GM12878 (cell line): ENCODE measurements around the gene SLC66A3. TPM values are rescaled to one million over a fixed set of nuclear protein-coding genes. Genes with fewer than 3 reads are reported as not detected.

ENCODE experiments used
- ATAC-seq: fragments of 200-7000 bp; cut with Tn5 transposase; 3 replicates; pipeline ENCODE4 v1.9.1; 2020; ENCODE audit warnings: mild to moderate bottlenecking, moderate library complexity
- BruUV-seq: library from RNA; stranded (reverse); fragments of 400-500 nt; replicated peaks from 2 replicates; lab custom pipeline; 2021; lab: Mats Ljungman, UMichigan
- CTCF ChIA-PET: fragments of 300-600 bp; sonication (Branson Sonifier 250); formaldehyde crosslinking; extraction: SDS; loops from one replicate; lab custom pipeline; 2021; ENCODE audit warnings: inconsistent platforms; lab: Yijun Ruan, JAX
- POLR2A ChIA-PET: fragments of 350-600 bp; formaldehyde crosslinking; extraction: SDS; loops from one replicate; lab custom pipeline; 2021; ENCODE audit warnings: inconsistent platforms; lab: Charles Lee
- RAD21 ChIA-PET: fragments of 300-600 bp; sonication (Branson Sonifier 250); formaldehyde crosslinking; loops from one replicate; lab custom pipeline; 2023; ENCODE audit warnings: antibody characterized with exemption; ENCODE audit not compliant: unreplicated experiment; lab: Charles Lee
- SMC1A ChIA-PET: fragments of 300-600 bp; sonication (Branson Sonifier 250); formaldehyde crosslinking; loops from one replicate; lab custom pipeline; 2023; ENCODE audit not compliant: unreplicated experiment, uncharacterized antibody; lab: Charles Lee
- DNase-seq: peaks from one replicate; pipeline ENCODE4 v3.0.0-alpha.2; 2011; ENCODE audit warnings: low read depth, low spot score
- FAIRE-seq: peaks from 3 replicates; lab custom pipeline; 2011; peaks lifted over from hg19 to GRCh38; lab: Jason Lieb, UNC
- H2AFZ ChIP-seq: 2 replicates; pipeline ENCODE4 v1.6.0; 2011; ENCODE audit warnings: low read depth, low read length, control low read depth; ENCODE audit not compliant: control insufficient read depth
- H3K27ac ChIP-seq: 2 replicates; pipeline ENCODE4 v1.5.1; 2011; ENCODE audit warnings: control low read depth; ENCODE audit not compliant: control insufficient read depth, insufficient read depth
- H3K27me3 ChIP-seq, 2 experiments: replicated peaks in 1 of 2; 2 replicates each; pipeline versions ENCODE4 v1.6.0 to v1.6.1; 2011; ENCODE audit warnings: low read length in 1 of 2; ENCODE audit not compliant: control insufficient read depth in 2 of 2, insufficient read depth in 2 of 2
- H3K36me3 ChIP-seq, 2 experiments: 2 replicates each; pipeline ENCODE4 v1.5.1; 2011; ENCODE audit warnings: low read length in 1 of 2; ENCODE audit not compliant: control insufficient read depth in 2 of 2, insufficient read depth in 2 of 2
- H3K4me1 ChIP-seq: 2 replicates; pipeline ENCODE4 v1.6.1; 2011; ENCODE audit warnings: mild to moderate bottlenecking, low read length, moderate library complexity, mixed read lengths; ENCODE audit not compliant: control insufficient read depth, insufficient read depth
- H3K4me2 ChIP-seq: 2 replicates; pipeline ENCODE4 v1.6.0; 2011; ENCODE audit warnings: control low read depth; ENCODE audit not compliant: control insufficient read depth, insufficient read depth
- H3K4me3 ChIP-seq: fragments of 200-600 bp; sonication (generic); 2 replicates; pipeline ENCODE4 v1.5.1; 2016
- H3K79me2 ChIP-seq: 2 replicates; pipeline ENCODE4 v1.6.0; 2011; ENCODE audit warnings: low read length; ENCODE audit not compliant: control insufficient read depth, insufficient read depth
- H3K9ac ChIP-seq: 2 replicates; pipeline ENCODE4 v1.8.0; 2011; ENCODE audit warnings: low read length, control low read depth, mixed read lengths; ENCODE audit not compliant: control insufficient read depth, insufficient read depth
- H3K9me3 ChIP-seq: replicated peaks from 3 replicates; pipeline ENCODE4 v1.5.1; 2011; ENCODE audit warnings: mild to moderate bottlenecking, low read length; ENCODE audit not compliant: control insufficient read depth, insufficient read depth
- H4K20me1 ChIP-seq: 2 replicates; pipeline ENCODE4 v1.6.0; 2011; ENCODE audit not compliant: control insufficient read depth, insufficient read depth
- ATF2 ChIP-seq: IDR thresholded peaks from 2 replicates; pipeline ENCODE4 v1.6.1; 2012; ENCODE audit warnings: low read length, inconsistent platforms
- BRCA1 ChIP-seq: IDR thresholded peaks from 2 replicates; pipeline ENCODE4 v1.6.1; 2011; ENCODE audit warnings: low read depth, low read length, improper control_type of control experiment
- CBX3 ChIP-seq: fragments of 200-600 bp; sonication (generic); IDR thresholded peaks from 2 replicates; pipeline ENCODE4 v1.6.1; 2016; ENCODE audit warnings: low read depth, borderline replicate concordance
- CHD4 ChIP-seq: fragments of 200-600 bp; sonication (generic); IDR thresholded peaks from 2 replicates; pipeline ENCODE4 v1.6.1; 2016; ENCODE audit warnings: mild to moderate bottlenecking
- ETV6 ChIP-seq, 2 experiments: fragments of 450-650 bp in 1 of 2; IDR thresholded peaks in 1 of 2; conservative IDR thresholded peaks in 1 of 2; 2 replicates each; pipeline ENCODE4 v1.6.1; 2014; ENCODE audit warnings: antibody characterized with exemption in 1 of 2, borderline replicate concordance in 1 of 2, low read depth in 1 of 2, mild to moderate bottlenecking in 1 of 2, moderate library complexity in 1 of 2
- EZH2 ChIP-seq: IDR thresholded peaks from 2 replicates; pipeline ENCODE4 v1.6.1; 2012; ENCODE audit warnings: low read depth, mild to moderate bottlenecking, control low read depth, inconsistent platforms, low read length, borderline replicate concordance; ENCODE audit not compliant: control insufficient read depth
- FOXK2 ChIP-seq: fragments of 450-650 bp; IDR thresholded peaks from 2 replicates; pipeline ENCODE4 v1.6.1; 2017; ENCODE audit warnings: mild to moderate bottlenecking, moderate library complexity
- HDGF ChIP-seq: fragments of 450-650 bp; IDR thresholded peaks from 2 replicates; pipeline ENCODE4 v1.6.1; 2016; ENCODE audit warnings: antibody characterized with exemption
- IKZF2 ChIP-seq, 2 experiments: fragments of 450-650 bp; IDR thresholded peaks; 2 replicates each; pipeline ENCODE4 v1.6.1; 2017; ENCODE audit warnings: mild to moderate bottlenecking in 2 of 2, moderate library complexity in 2 of 2
- IRF4 ChIP-seq: IDR thresholded peaks from 2 replicates; pipeline ENCODE4 v1.6.1; 2011; ENCODE audit warnings: low read depth, low read length
- NFYA ChIP-seq: IDR thresholded peaks from 2 replicates; pipeline ENCODE4 v1.6.1; 2011; ENCODE audit warnings: low read depth, mild to moderate bottlenecking, low read length, improper control_type of control experiment, borderline replicate concordance
- PAX8 ChIP-seq: fragments of 450-650 bp; IDR thresholded peaks from 2 replicates; pipeline ENCODE4 v1.6.1; 2017; ENCODE audit warnings: mild to moderate bottlenecking, moderate library complexity
- PML ChIP-seq: IDR thresholded peaks from 2 replicates; pipeline ENCODE4 v1.6.1; 2012; ENCODE audit warnings: low read length, inconsistent platforms
- RCOR1 ChIP-seq: conservative IDR thresholded peaks from 2 replicates; pipeline ENCODE4 v1.6.1; 2012; ENCODE audit warnings: low read depth, low read length, improper control_type of control experiment
- SIN3A ChIP-seq: IDR thresholded peaks from 2 replicates; pipeline ENCODE4 v1.6.1; 2012; ENCODE audit warnings: low read depth, low read length, improper control_type of control experiment
- SMARCA5 ChIP-seq: fragments of 450-650 bp; IDR thresholded peaks from 2 replicates; pipeline ENCODE4 v1.6.1; 2017; ENCODE audit warnings: mild to moderate bottlenecking
- SREBF1 ChIP-seq: IDR thresholded peaks from 2 replicates; pipeline ENCODE4 v1.6.1; 2012; ENCODE audit warnings: mild to moderate bottlenecking, low read length
- STAT3 ChIP-seq: IDR thresholded peaks from 2 replicates; pipeline ENCODE4 v1.6.1; 2011; ENCODE audit warnings: low read depth, low read length, improper control_type of control experiment
- TARDBP ChIP-seq: IDR thresholded peaks from 2 replicates; pipeline ENCODE4 v1.6.1; 2016; ENCODE audit warnings: borderline replicate concordance
- ZNF687 ChIP-seq: fragments of 450-650 bp; IDR thresholded peaks from 2 replicates; pipeline ENCODE4 v1.6.1; 2017; ENCODE audit warnings: mild to moderate bottlenecking, moderate library complexity
- whole genome bisulfite sequencing: methylation state at CpG from one replicate; pipeline ENCODE4 v1.1.6; 2016; ENCODE audit warnings: low lambda C conversion rate; ENCODE audit not compliant: insufficient replicate concordance, insufficient coverage; ENCODE audit errors: missing lambda C conversion rate; 5-methylcytosine and 5-hydroxymethylcytosine counted together
- in situ Hi-C: fragments of 300-500 bp; cut with MboI; formaldehyde crosslinking; loops from 9 replicates; pipeline ENCODE4 v1.14.3; 2018; ENCODE audit warnings: mixed read lengths
- intact Hi-C: fragments of 100-400 bp; cut with micrococcal nuclease; formaldehyde crosslinking; loops from one replicate; pipeline ENCODE4 v1.14.2; 2022; ENCODE audit not compliant: unreplicated experiment
- polyA plus RNA-seq, 11 experiments: library from polyadenylated mRNA; depleted of rRNA in 4 of 11; unstranded in 6 of 11; stranded (reverse) in 5 of 11; fragments of >200 nt; fragmentation: Nextera tagmentation in 4 of 11; fragmentation: Illumina TruSeq in 1 of 11; extraction: Ambion mirVana in 4 of 11; extraction: Trizol in 1 of 11; gene quantifications; 1 replicate in 1 of 11; 2 replicates in 10 of 11; pipeline versions ENCODE4 v1.2.1 to v1.2.3, GENCODE V29; 2011 to 2016; ENCODE audit warnings: inconsistent platforms in 2 of 11, missing spikeins in 2 of 11, low read depth in 1 of 11
- total RNA-seq, 4 experiments: library from RNA; depleted of rRNA in 3 of 4; stranded (reverse); fragments of >200 nt in 3 of 4; fragmentation: Illumina TruSeq in 1 of 4; extraction: Trizol in 1 of 4; gene quantifications; 2 replicates each; pipeline versions ENCODE4 v1.2.1 to v1.2.3, GENCODE V29; 2013 to 2021

SLC66A3 gene
- total and polyA plus RNA-seq, 10 of the 15 experiments (the other 5 are each of a cell fraction or from before 2014, with no cell fraction given): 1.4 to 14.2 (median 6.4) TPM

DNA sequence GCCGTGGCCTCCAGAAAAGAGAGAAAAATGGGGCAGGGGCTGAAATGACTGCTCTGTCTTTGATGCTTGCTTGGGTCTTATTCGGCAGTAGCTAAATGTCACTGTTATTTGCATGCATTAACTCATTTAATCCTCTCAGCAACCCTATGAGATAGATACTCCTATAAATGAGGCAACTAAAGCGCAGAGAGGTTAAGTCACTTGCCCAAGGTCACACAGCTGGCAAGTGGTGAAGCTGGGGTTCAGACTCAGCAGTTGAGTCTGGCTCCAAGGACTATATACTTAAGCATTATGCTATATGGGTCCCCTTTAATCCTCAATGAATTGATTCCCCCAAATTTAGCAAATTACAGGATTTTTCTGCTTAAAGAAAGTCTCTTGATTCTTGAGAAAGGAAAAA is 9.2 kb upstream of the SLC66A3 start (continued):
- TF ChIP-seq HDGF (no peak), PAX8 (no peak), IRF4 (no peak), PML (no peak), IKZF2 (IDR thresholded peaks at IDR 0.05) (no peak), CHD4 (no peak), RCOR1 (no peak), SREBF1 (no peak), STAT3 (no peak), SMARCA5 (no peak)

- no peaks in the 10 kb centered on the region for H4K20me1 ChIP-seq
- no peak overlapping the region for H3K9ac ChIP-seq
- H3K4me1 ChIP-seq: no peaks in the 10 kb centered on the region
- ChIA-PET CTCF (no interaction called here), POLR2A (interaction anchor here (1.0 kb wide), 1 partner anchor 14 kb away, joined by 4 read pairs; no protein-coding TSS in a partner anchor), RAD21 (no interaction called here), SMC1A (no interaction called here)
- in situ Hi-C loops (no loop called here), intact Hi-C loops (no loop called here)
- H3K4me3 ChIP-seq: no peak overlapping the region
- DNase-seq: no peak
- no peaks in the 10 kb centered on the region for H3K36me3 ChIP-seq
- no peaks in the 10 kb centered on the region; the same call in 2 of the 3 replicates for H3K9me3 ChIP-seq
- no peak for FAIRE-seq
- peaks cover 0 to 3% of the 10 kb centered on the region in 2 experiments; a peak in 1 of 4 replicates for H3K27me3 ChIP-seq
- H3K4me2 ChIP-seq: no peak overlapping the region
- no peaks in the 10 kb centered on the region for H3K79me2 ChIP-seq
- H2AFZ ChIP-seq: no peak overlapping the region
- no TSS peak for BruUV-seq
- H3K27ac ChIP-seq: no peak overlapping the region
- ATAC-seq: no peak
- WGBS: 25% methylated on average over 2 of the region's 3 CpGs
- TF ChIP-seq FOXK2 (no peak), BRCA1 (no peak), TARDBP (no peak), NFYA (no peak), ZNF687 (no peak), ATF2 (no peak), ETV6 (conservative IDR thresholded peaks at IDR 0.05 in 1 of 2, IDR thresholded peaks at IDR 0.05 in 1 of 2; ENCODE audit: borderline replicate concordance in 1 of 2, low read depth in 1 of 2) (no peak), EZH2 (no peak), CBX3 (no peak), SIN3A (no peak)
Observed at GRCh38 chr2:11147263-11147662, 8.0 kb upstream of the SLC66A3 start.
